Activated naive CD8-positive, alpha-beta T cell (primary cell): ENCODE results near the gene FLRT2.

ENCODE experiments used
- H3K27ac Mint-ChIP-seq: one replicate; pipeline ENCODE4 v1.8.0; 2021; ENCODE audit warnings: mixed read lengths
- H3K27me3 Mint-ChIP-seq: one replicate; pipeline ENCODE4 v1.8.0; 2021; ENCODE audit warnings: mixed read lengths
- H3K36me3 Mint-ChIP-seq: one replicate; pipeline ENCODE4 v1.8.0; 2021; ENCODE audit warnings: mixed read lengths
- H3K4me1 Mint-ChIP-seq: one replicate; pipeline ENCODE4 v1.8.0; 2021; ENCODE audit warnings: low read depth, mixed read lengths
- H3K4me3 Mint-ChIP-seq: one replicate; pipeline ENCODE4 v1.8.0; 2021; ENCODE audit warnings: mild to moderate bottlenecking, mixed read lengths
- H3K9me3 Mint-ChIP-seq: one replicate; pipeline ENCODE4 v1.8.0; 2021; ENCODE audit warnings: low read depth, mixed read lengths

FLRT2 gene

DNA sequence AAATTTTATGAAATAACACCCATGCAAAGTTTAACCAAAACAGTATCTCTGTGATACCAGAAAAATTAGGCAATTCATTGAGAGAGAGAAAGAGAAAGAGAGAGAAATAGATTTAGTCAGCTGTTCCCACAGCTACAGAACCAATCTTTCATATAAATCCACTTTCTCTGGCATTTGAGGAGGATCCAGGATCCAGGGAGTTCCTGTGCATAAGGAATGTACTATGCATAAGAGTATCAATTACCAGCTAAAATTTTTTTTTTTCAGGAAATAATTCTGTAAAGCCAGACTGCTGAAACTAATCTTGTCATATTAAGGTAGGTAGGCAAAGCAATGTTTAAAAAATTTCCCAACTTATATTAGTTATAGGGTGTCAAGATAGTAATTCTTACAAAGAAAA is 133.7 kb downstream of the FLRT2 start:
- no peak overlapping the region for H3K4me3 Mint-ChIP-seq
- no peaks in the 10 kb centered on the region for H3K4me1 Mint-ChIP-seq
- no peaks in the 10 kb centered on the region for H3K9me3 Mint-ChIP-seq
- H3K27me3 Mint-ChIP-seq: no peaks in the 10 kb centered on the region
- H3K27ac Mint-ChIP-seq: no peak overlapping the region
- H3K36me3 Mint-ChIP-seq: no peaks in the 10 kb centered on the region

DNA sequence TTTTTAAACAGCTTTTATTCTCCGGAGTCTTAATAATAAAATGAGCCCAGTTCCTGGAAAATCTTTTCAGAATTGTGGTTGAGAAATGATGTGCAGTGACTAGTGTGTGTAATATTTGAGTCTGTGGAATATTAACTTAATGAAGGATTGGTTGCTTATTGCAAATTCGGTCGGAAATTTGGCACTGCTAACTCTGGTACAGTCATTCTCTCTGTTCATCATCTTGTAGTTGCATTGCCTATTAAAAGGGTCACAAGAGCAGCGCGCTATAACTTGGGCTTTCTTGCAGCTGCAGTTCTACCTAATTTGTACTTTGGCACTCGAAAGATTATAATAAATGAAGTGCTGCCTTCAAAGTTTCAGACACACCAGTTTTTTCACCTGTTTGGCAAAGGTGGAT is 146.0 kb downstream of the FLRT2 start:
- no peaks in the 10 kb centered on the region for H3K27me3 Mint-ChIP-seq
- H3K27ac Mint-ChIP-seq: no peak overlapping the region
- no peaks in the 10 kb centered on the region for H3K36me3 Mint-ChIP-seq
- no peaks in the 10 kb centered on the region for H3K4me1 Mint-ChIP-seq
- no peak overlapping the region for H3K4me3 Mint-ChIP-seq
- H3K9me3 Mint-ChIP-seq: no peaks in the 10 kb centered on the region

DNA sequence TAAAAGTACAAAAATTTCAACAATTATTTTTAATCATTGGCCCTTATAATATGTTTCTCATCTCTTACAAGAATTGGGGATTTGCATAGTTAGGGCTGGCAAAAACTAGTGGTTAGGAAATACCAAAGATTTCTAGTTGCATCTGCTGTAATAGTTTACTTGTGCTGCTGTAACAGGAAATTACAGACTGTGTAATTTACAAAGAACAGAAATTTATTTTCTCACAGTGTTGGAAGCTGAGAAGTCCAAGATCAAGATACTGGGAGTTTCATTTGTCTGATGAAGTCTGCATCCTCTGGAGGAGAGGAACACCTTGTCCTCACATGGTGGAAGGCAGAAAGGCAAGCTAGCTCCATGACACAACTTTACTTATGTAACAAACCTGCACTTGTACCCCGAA is 157.0 kb downstream of the FLRT2 start:
- no peaks in the 10 kb centered on the region for H3K4me1 Mint-ChIP-seq
- H3K27ac Mint-ChIP-seq: no peak overlapping the region
- H3K36me3 Mint-ChIP-seq: no peaks in the 10 kb centered on the region
- H3K4me3 Mint-ChIP-seq: no peak overlapping the region
- peaks cover 2% of the 10 kb centered on the region for H3K27me3 Mint-ChIP-seq
- no peaks in the 10 kb centered on the region for H3K9me3 Mint-ChIP-seq

DNA sequence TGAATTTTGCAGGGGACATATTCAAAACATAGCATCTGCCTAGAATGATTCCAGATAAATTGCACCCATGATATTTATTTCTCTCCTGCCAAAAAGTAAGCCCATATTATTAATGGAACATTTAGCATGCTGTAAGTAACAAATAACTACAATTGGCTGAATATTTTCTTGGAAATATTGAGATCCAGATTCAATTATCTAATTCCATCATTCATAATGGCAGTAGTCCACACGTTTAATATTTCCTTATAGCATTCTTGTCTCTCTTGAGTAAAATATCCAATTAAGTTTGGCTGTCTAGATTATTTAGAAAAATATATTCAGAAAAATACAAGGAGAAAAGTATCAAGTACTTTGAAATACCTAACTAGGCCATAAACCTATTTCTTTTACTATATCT is 157.5 kb downstream of the FLRT2 start:
- Mint-ChIP-seq H3K27ac (no peak overlapping the region), H3K36me3 (no peaks in the 10 kb centered on the region), H3K4me1 (no peaks in the 10 kb centered on the region), H3K27me3 (peaks cover 2% of the 10 kb centered on the region), H3K9me3 (no peaks in the 10 kb centered on the region), H3K4me3 (no peak overlapping the region)

DNA sequence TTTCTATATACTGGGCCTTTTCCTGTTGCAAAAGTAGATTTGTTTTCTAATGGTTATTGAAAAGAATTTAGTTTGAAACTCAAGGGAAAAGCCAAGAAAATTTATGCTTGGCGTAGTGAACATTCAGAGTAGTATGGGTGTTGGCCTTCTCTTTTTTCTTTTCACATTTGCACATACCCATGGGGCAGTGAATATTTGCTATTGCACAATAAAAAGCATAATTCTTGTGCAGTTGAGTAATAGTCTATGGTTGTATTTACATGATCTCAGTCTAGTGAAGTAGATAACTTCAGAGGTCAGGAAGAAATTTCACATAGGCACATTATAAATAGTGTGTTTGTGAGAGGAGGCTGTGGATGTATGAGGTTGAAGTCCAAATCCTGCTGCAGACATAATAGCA is 158.1 kb downstream of the FLRT2 start:
- Mint-ChIP-seq H3K27ac (no peak overlapping the region), H3K4me1 (no peaks in the 10 kb centered on the region), H3K36me3 (no peaks in the 10 kb centered on the region), H3K9me3 (no peaks in the 10 kb centered on the region), H3K4me3 (no peak overlapping the region), H3K27me3 (peaks cover 2% of the 10 kb centered on the region)

DNA sequence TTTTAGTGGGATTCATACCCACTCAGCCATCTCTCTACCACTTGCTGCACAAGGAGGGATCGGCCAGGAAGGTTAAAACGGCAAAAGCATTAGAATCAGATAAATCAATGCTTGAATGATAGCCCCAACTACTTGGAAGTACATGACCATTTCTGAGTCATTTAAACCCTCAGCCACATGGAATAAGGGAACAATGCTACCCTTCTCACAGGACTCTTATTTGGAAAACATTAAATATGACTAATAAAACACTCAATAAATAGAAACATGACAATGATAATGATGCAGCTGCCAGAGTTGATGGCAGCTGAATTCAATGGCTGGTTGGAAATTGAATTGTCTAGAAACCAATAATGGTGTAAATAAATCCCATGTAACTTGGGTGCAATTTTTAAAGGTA is 165.4 kb downstream of the FLRT2 start:
- no peak overlapping the region for H3K4me3 Mint-ChIP-seq
- no peaks in the 10 kb centered on the region for H3K36me3 Mint-ChIP-seq
- H3K9me3 Mint-ChIP-seq: peaks cover 4% of the 10 kb centered on the region
- H3K27me3 Mint-ChIP-seq: no peaks in the 10 kb centered on the region
- no peak overlapping the region for H3K27ac Mint-ChIP-seq
- H3K4me1 Mint-ChIP-seq: no peaks in the 10 kb centered on the region

DNA sequence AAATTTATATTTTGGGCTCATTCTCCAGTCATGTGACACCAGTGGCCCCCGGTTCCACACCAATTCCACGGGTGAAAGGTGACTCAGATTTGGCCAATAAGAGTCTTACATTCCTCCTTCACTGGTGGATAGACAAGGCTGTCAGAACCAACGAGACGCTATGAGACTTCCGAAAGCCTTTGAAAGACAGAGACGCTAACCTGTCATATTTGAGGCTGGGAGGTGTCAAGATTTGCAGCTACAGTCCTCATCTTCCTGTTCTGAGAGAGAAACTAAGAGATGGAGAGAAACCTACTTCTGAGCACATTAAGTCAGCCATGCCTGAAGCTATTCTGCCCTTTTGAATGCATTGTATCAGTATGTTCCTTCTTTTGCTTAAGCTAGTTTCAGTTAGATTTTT is 171.2 kb downstream of the FLRT2 start:
- no peaks in the 10 kb centered on the region for H3K4me1 Mint-ChIP-seq
- no peaks in the 10 kb centered on the region for H3K27me3 Mint-ChIP-seq
- peaks cover 4% of the 10 kb centered on the region for H3K9me3 Mint-ChIP-seq
- no peak overlapping the region for H3K4me3 Mint-ChIP-seq
- H3K36me3 Mint-ChIP-seq: no peaks in the 10 kb centered on the region
- H3K27ac Mint-ChIP-seq: no peak overlapping the region

DNA sequence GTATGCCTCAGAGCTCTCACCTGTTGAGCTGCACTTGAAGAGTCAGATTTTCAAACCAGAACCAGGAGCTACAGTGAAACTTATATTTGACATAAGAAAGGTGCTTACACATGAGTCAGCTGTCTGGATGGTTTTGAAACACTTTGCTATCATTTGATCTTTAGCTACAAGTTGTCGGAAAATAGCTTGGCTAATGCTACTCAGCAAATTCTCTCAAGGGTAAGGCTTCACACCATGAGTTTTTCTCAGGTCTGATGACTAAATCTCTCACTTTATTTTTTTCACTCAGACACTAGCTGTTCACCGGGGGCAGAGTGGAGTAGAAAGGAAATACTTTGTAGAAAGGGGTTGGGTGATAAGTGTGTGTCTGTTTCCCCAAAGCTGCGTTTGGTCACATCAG is 171.8 kb downstream of the FLRT2 start:
- H3K4me3 Mint-ChIP-seq: no peak overlapping the region
- H3K27ac Mint-ChIP-seq: no peak overlapping the region

DNA sequence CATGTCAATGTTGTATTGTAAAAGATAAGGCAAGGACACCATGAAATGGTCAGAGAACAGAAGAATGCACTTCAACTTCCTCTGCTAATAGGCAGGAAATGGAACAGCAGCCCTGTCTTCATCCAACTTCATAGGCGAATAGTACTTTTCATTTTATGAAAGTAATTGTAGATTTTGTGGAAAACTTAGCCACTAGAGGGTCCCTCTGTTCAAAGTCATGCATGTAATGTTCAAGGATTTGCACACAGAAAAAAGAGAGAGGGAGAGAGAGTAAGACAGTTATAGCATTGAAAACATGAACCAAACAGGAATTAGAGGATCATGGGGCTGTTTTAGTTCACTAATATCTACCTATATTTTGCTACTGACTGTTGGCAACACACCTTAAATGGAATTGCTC is 172.2 kb downstream of the FLRT2 start:
- no peak overlapping the region for H3K27ac Mint-ChIP-seq
- H3K4me1 Mint-ChIP-seq: no peaks in the 10 kb centered on the region
- no peaks in the 10 kb centered on the region for H3K27me3 Mint-ChIP-seq

More for the DNA sequence above, 171.8 kb downstream of the FLRT2 start:
- Mint-ChIP-seq H3K9me3 (peaks cover 4% of the 10 kb centered on the region), H3K27me3 (no peaks in the 10 kb centered on the region), H3K36me3 (no peaks in the 10 kb centered on the region), H3K4me1 (no peaks in the 10 kb centered on the region)

DNA sequence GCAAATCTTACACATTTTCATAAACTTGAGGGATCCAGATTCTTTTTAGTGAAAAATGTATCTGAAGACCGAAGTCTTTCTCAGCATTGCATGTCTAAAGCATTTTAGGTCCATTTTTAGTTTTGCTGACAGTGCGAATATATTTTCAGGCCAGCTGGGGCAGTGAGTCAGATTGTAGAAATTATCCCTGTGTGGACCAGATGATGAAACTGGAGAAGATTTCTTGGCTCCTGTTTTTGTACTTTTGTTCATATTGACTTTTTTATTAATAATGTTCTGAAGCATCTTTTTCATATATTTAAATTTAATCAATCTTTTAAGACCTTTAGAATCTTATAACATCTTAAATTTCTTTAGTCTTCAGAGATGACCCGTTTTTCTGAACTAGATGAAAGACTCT is 173.1 kb downstream of the FLRT2 start:
- no peak overlapping the region for H3K4me3 Mint-ChIP-seq
- H3K27me3 Mint-ChIP-seq: no peaks in the 10 kb centered on the region
- H3K9me3 Mint-ChIP-seq: peaks cover 4% of the 10 kb centered on the region
- H3K27ac Mint-ChIP-seq: no peak overlapping the region
- no peaks in the 10 kb centered on the region for H3K4me1 Mint-ChIP-seq
- H3K36me3 Mint-ChIP-seq: no peaks in the 10 kb centered on the region

More for the DNA sequence above, 172.2 kb downstream of the FLRT2 start:
- H3K36me3 Mint-ChIP-seq: no peaks in the 10 kb centered on the region
- peaks cover 4% of the 10 kb centered on the region for H3K9me3 Mint-ChIP-seq
- no peak overlapping the region for H3K4me3 Mint-ChIP-seq
